GM12878 (cell line): ENCODE data around the gene OPCML. TPM values are rescaled to one million over a fixed set of nuclear protein-coding genes. Genes with fewer than 3 reads are reported as not detected.

Experiments used
- ATAC-seq: fragments of 200-7000 bp; cut with Tn5 transposase; 3 replicates; pipeline ENCODE4 v1.9.1; 2020; ENCODE audit warnings: mild to moderate bottlenecking, moderate library complexity
- BruUV-seq: library from RNA; stranded (reverse); fragments of 400-500 nt; replicated peaks from 2 replicates; lab custom pipeline; 2021; lab: Mats Ljungman, UMichigan
- CTCF ChIA-PET: fragments of 300-600 bp; sonication (Branson Sonifier 250); formaldehyde crosslinking; extraction: SDS; loops from one replicate; lab custom pipeline; 2021; ENCODE audit warnings: inconsistent platforms; lab: Yijun Ruan, JAX
- POLR2A ChIA-PET: fragments of 350-600 bp; formaldehyde crosslinking; extraction: SDS; loops from one replicate; lab custom pipeline; 2021; ENCODE audit warnings: inconsistent platforms; lab: Charles Lee
- RAD21 ChIA-PET: fragments of 300-600 bp; sonication (Branson Sonifier 250); formaldehyde crosslinking; loops from one replicate; lab custom pipeline; 2023; ENCODE audit warnings: antibody characterized with exemption; ENCODE audit not compliant: unreplicated experiment; lab: Charles Lee
- SMC1A ChIA-PET: fragments of 300-600 bp; sonication (Branson Sonifier 250); formaldehyde crosslinking; loops from one replicate; lab custom pipeline; 2023; ENCODE audit not compliant: unreplicated experiment, uncharacterized antibody; lab: Charles Lee
- DNase-seq: peaks from one replicate; pipeline ENCODE4 v3.0.0-alpha.2; 2011; ENCODE audit warnings: low read depth, low spot score
- FAIRE-seq: peaks from 3 replicates; lab custom pipeline; 2011; peaks lifted over from hg19 to GRCh38; lab: Jason Lieb, UNC
- H2AFZ ChIP-seq: 2 replicates; pipeline ENCODE4 v1.6.0; 2011; ENCODE audit warnings: low read depth, low read length, control low read depth; ENCODE audit not compliant: control insufficient read depth
- H3K27ac ChIP-seq: 2 replicates; pipeline ENCODE4 v1.5.1; 2011; ENCODE audit warnings: control low read depth; ENCODE audit not compliant: control insufficient read depth, insufficient read depth
- H3K27me3 ChIP-seq, 2 experiments: replicated peaks in 1 of 2; 2 replicates each; pipeline versions ENCODE4 v1.6.0 to v1.6.1; 2011; ENCODE audit warnings: low read length in 1 of 2; ENCODE audit not compliant: control insufficient read depth in 2 of 2, insufficient read depth in 2 of 2
- H3K36me3 ChIP-seq, 2 experiments: 2 replicates each; pipeline ENCODE4 v1.5.1; 2011; ENCODE audit warnings: low read length in 1 of 2; ENCODE audit not compliant: control insufficient read depth in 2 of 2, insufficient read depth in 2 of 2
- H3K4me1 ChIP-seq: 2 replicates; pipeline ENCODE4 v1.6.1; 2011; ENCODE audit warnings: mild to moderate bottlenecking, low read length, moderate library complexity, mixed read lengths; ENCODE audit not compliant: control insufficient read depth, insufficient read depth
- H3K4me2 ChIP-seq: 2 replicates; pipeline ENCODE4 v1.6.0; 2011; ENCODE audit warnings: control low read depth; ENCODE audit not compliant: control insufficient read depth, insufficient read depth
- H3K4me3 ChIP-seq: fragments of 200-600 bp; sonication (generic); 2 replicates; pipeline ENCODE4 v1.5.1; 2016
- H3K79me2 ChIP-seq: 2 replicates; pipeline ENCODE4 v1.6.0; 2011; ENCODE audit warnings: low read length; ENCODE audit not compliant: control insufficient read depth, insufficient read depth
- H3K9ac ChIP-seq: 2 replicates; pipeline ENCODE4 v1.8.0; 2011; ENCODE audit warnings: low read length, control low read depth, mixed read lengths; ENCODE audit not compliant: control insufficient read depth, insufficient read depth
- H3K9me3 ChIP-seq: replicated peaks from 3 replicates; pipeline ENCODE4 v1.5.1; 2011; ENCODE audit warnings: mild to moderate bottlenecking, low read length; ENCODE audit not compliant: control insufficient read depth, insufficient read depth
- H4K20me1 ChIP-seq: 2 replicates; pipeline ENCODE4 v1.6.0; 2011; ENCODE audit not compliant: control insufficient read depth, insufficient read depth
- ATF2 ChIP-seq: IDR thresholded peaks from 2 replicates; pipeline ENCODE4 v1.6.1; 2012; ENCODE audit warnings: low read length, inconsistent platforms
- FOXM1 ChIP-seq: IDR thresholded peaks from 2 replicates; pipeline ENCODE4 v1.6.1; 2012; ENCODE audit warnings: low read depth, mild to moderate bottlenecking, inconsistent platforms, low read length, moderate library complexity
- KAT2A ChIP-seq: conservative IDR thresholded peaks from 2 replicates; pipeline ENCODE4 v1.6.1; 2011; ENCODE audit warnings: low read depth, low read length; ENCODE audit not compliant: control insufficient read depth
- KLF5 ChIP-seq: fragments of 450-650 bp; IDR thresholded peaks from 2 replicates; pipeline ENCODE4 v1.6.1; 2014; ENCODE audit warnings: mild to moderate bottlenecking; ENCODE audit not compliant: partially characterized antibody
- TCF3 ChIP-seq: IDR thresholded peaks from 2 replicates; pipeline ENCODE4 v1.6.1; 2012; ENCODE audit warnings: low read depth, mild to moderate bottlenecking, low read length, borderline replicate concordance; ENCODE audit not compliant: insufficient read depth
- WGBS: methylation state at CpG from one replicate; pipeline ENCODE4 v1.1.6; 2016; ENCODE audit warnings: low lambda C conversion rate; ENCODE audit not compliant: insufficient replicate concordance, insufficient coverage; ENCODE audit errors: missing lambda C conversion rate; 5-methylcytosine and 5-hydroxymethylcytosine counted together
- in situ Hi-C: fragments of 300-500 bp; cut with MboI; formaldehyde crosslinking; loops from 9 replicates; pipeline ENCODE4 v1.14.3; 2018; ENCODE audit warnings: mixed read lengths
- intact Hi-C: fragments of 100-400 bp; cut with micrococcal nuclease; formaldehyde crosslinking; loops from one replicate; pipeline ENCODE4 v1.14.2; 2022; ENCODE audit not compliant: unreplicated experiment
- polyA plus RNA-seq, 11 experiments: library from polyadenylated mRNA; depleted of rRNA in 4 of 11; unstranded in 6 of 11; stranded (reverse) in 5 of 11; fragments of >200 nt; fragmentation: Nextera tagmentation in 4 of 11; fragmentation: Illumina TruSeq in 1 of 11; extraction: Ambion mirVana in 4 of 11; extraction: Trizol in 1 of 11; gene quantifications; 1 replicate in 1 of 11; 2 replicates in 10 of 11; pipeline versions ENCODE4 v1.2.1 to v1.2.3, GENCODE V29; 2011 to 2016; ENCODE audit warnings: inconsistent platforms in 2 of 11, missing spikeins in 2 of 11, low read depth in 1 of 11
- total RNA-seq, 4 experiments: library from RNA; depleted of rRNA in 3 of 4; stranded (reverse); fragments of >200 nt in 3 of 4; fragmentation: Illumina TruSeq in 1 of 4; extraction: Trizol in 1 of 4; gene quantifications; 2 replicates each; pipeline versions ENCODE4 v1.2.1 to v1.2.3, GENCODE V29; 2013 to 2021
- TF ChIP-seq, protein P1 (sequence below): fragments of 450-650 bp; IDR thresholded peaks from 2 replicates; pipeline ENCODE4 v1.6.1; 2017; ENCODE audit warnings: antibody characterized with exemption, mild to moderate bottlenecking, moderate library complexity

OPCML gene
- total and polyA plus RNA-seq, 10 of the 15 experiments (the other 5 are each of a cell fraction or from before 2014, with no cell fraction given), result 0.84 TPM; not detected in 9

- ChIA-PET POLR2A (no interaction called here), CTCF (no interaction called here), SMC1A (no interaction called here), RAD21 (no interaction called here)
- H3K9ac ChIP-seq, result no peak overlapping the region
- no peaks in the 10 kb centered on the region for H3K36me3 ChIP-seq
- no peak overlapping the region for H2AFZ ChIP-seq
- H3K27me3 ChIP-seq, result no peaks in the 10 kb centered on the region
- H3K79me2 ChIP-seq, result no peaks in the 10 kb centered on the region
- no TSS peak for BruUV-seq
- H3K4me3 ChIP-seq, result no peak overlapping the region
- H3K27ac ChIP-seq, result no peak overlapping the region
- no peaks in the 10 kb centered on the region for H4K20me1 ChIP-seq
- DNase-seq, result no peak
- ATAC-seq, result no peak
- TF ChIP-seq, protein P1, sequence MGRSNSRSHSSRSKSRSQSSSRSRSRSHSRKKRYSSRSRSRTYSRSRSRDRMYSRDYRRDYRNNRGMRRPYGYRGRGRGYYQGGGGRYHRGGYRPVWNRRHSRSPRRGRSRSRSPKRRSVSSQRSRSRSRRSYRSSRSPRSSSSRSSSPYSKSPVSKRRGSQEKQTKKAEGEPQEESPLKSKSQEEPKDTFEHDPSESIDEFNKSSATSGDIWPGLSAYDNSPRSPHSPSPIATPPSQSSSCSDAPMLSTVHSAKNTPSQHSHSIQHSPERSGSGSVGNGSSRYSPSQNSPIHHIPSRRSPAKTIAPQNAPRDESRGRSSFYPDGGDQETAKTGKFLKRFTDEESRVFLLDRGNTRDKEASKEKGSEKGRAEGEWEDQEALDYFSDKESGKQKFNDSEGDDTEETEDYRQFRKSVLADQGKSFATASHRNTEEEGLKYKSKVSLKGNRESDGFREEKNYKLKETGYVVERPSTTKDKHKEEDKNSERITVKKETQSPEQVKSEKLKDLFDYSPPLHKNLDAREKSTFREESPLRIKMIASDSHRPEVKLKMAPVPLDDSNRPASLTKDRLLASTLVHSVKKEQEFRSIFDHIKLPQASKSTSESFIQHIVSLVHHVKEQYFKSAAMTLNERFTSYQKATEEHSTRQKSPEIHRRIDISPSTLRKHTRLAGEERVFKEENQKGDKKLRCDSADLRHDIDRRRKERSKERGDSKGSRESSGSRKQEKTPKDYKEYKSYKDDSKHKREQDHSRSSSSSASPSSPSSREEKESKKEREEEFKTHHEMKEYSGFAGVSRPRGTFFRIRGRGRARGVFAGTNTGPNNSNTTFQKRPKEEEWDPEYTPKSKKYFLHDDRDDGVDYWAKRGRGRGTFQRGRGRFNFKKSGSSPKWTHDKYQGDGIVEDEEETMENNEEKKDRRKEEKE, result no peak
- TF ChIP-seq KAT2A (no peak), ATF2 (no peak), KLF5 (no peak), FOXM1 (no peak), TCF3 (no peak)
- intact Hi-C loops, result loop anchor here (5.0 kb wide), 1 partner anchor 146 kb away; no protein-coding TSS in a partner anchor
- no peaks in the 10 kb centered on the region; the same call in 2 of the 3 replicates for H3K9me3 ChIP-seq
- in situ Hi-C loops, result no loop called here
- H3K4me2 ChIP-seq, result no peak overlapping the region
- H3K4me1 ChIP-seq, result peaks cover 18% of the 10 kb centered on the region
- WGBS, result 36% methylated on average over 3 of the region's 3 CpGs
- FAIRE-seq, result no peak
These were observed 118.6 kb downstream of the OPCML start for GRCh38 chr11:133413703-133414102.
